ENCODE results near the gene BCL11B. TPM values are rescaled to one million over a fixed set of nuclear protein-coding genes. Genes with fewer than 3 reads are reported as not detected.
"Not testable (repeated sequence)": the region's sequence is repeated elsewhere in the genome, so short reads cannot be mapped to it uniquely, and the experiment has no call there.

BCL11B gene
- polyA plus RNA-seq, 1 donor = 0.86 TPM

GRCh38 chr14:99199846-99200653, 71.9 kb downstream of the BCL11B start:
- DNase-seq (ENCODE audit: low read depth) = no peak

- no peak for DNase-seq (ENCODE audit: low read depth)
Observed at GRCh38 chr14:99198746-99199502, 73.1 kb downstream of the BCL11B start.

GRCh38 chr14:99196310-99196650, 75.7 kb downstream of the BCL11B start:
- DNase-seq (ENCODE audit: low read depth) = no peak

GRCh38 chr14:99195602-99196309, 76.2 kb downstream of the BCL11B start:
- DNase-seq (ENCODE audit: low read depth) = no peak

GRCh38 chr14:99194736-99195135, 77.3 kb downstream of the BCL11B start:
- DNase-seq (ENCODE audit: low read depth) = no peak

GRCh38 chr14:99194136-99194535, 77.9 kb downstream of the BCL11B start:
- no peak for DNase-seq (ENCODE audit: low read depth)

GRCh38 chr14:99192830-99193229, 79.2 kb downstream of the BCL11B start:
- DNase-seq (ENCODE audit: low read depth) = no peak

GRCh38 chr14:99192028-99192621, 79.9 kb downstream of the BCL11B start:
- DNase-seq (ENCODE audit: low read depth) = peak; percentile 75

GRCh38 chr14:99191395-99192027, 80.5 kb downstream of the BCL11B start:
- no peak for DNase-seq (ENCODE audit: low read depth)

GRCh38 chr14:99190696-99191394, 81.2 kb downstream of the BCL11B start:
- DNase-seq (ENCODE audit: low read depth) = no peak

- DNase-seq (ENCODE audit: low read depth) = no peak
Observed at GRCh38 chr14:99189201-99189801, 82.7 kb downstream of the BCL11B start.

- no peak for DNase-seq (ENCODE audit: low read depth)
Observed at GRCh38 chr14:99188731-99189191, 83.2 kb downstream of the BCL11B start.

- no peak for DNase-seq (ENCODE audit: low read depth)
Observed at GRCh38 chr14:99187858-99188257, 84.1 kb downstream of the BCL11B start.

GRCh38 chr14:99186956-99187690, 84.9 kb downstream of the BCL11B start:
- DNase-seq (ENCODE audit: low read depth) = no peak

- not testable (repeated sequence) for DNase-seq (ENCODE audit: low read depth)
Observed at GRCh38 chr14:99186336-99186735, 85.7 kb downstream of the BCL11B start.

GRCh38 chr14:99185436-99186068, 86.4 kb downstream of the BCL11B start:
- DNase-seq (ENCODE audit: low read depth) = no peak

GRCh38 chr14:99183716-99184115, 88.3 kb downstream of the BCL11B start:
- no peak for DNase-seq (ENCODE audit: low read depth)

GRCh38 chr14:99183311-99183710, 88.7 kb downstream of the BCL11B start:
- no peak for DNase-seq (ENCODE audit: low read depth)

- DNase-seq (ENCODE audit: low read depth) = no peak
Observed at GRCh38 chr14:99182548-99183250, 89.3 kb downstream of the BCL11B start.

All from forelimb muscle (tissue), 1 donor.